SK-N-MC (cell line): Measurements from ENCODE around the gene GAK.

Source experiments
- DNase-seq: peaks from one replicate; pipeline ENCODE4 v3.0.0-alpha.2; 2011; ENCODE audit warnings: low read depth, low spot score
- H3K27ac ChIP-seq: fragments of 200-600 bp; sonication (generic); 2 replicates; pipeline ENCODE4 v1.5.1; 2016; ENCODE audit warnings: mixed run types
- H3K36me3 ChIP-seq: fragments of 200-600 bp; sonication (generic); 2 replicates; pipeline ENCODE4 v1.6.1; 2017; ENCODE audit warnings: antibody characterized with exemption, low read length, mixed read lengths; ENCODE audit not compliant: insufficient read depth
- H3K4me3 ChIP-seq: fragments of 200-600 bp; sonication (generic); 2 replicates; pipeline ENCODE4 v1.5.1; 2016
- H3K9ac ChIP-seq: fragments of 200-600 bp; sonication (generic); 2 replicates; pipeline ENCODE4 v1.8.0; 2017; ENCODE audit warnings: mixed run types, mixed read lengths; ENCODE audit not compliant: insufficient read length
- H3K9me3 ChIP-seq: fragments of 200-600 bp; sonication (generic); 2 replicates; pipeline ENCODE4 v1.6.1; 2017; ENCODE audit warnings: low read depth, mild to moderate bottlenecking, antibody characterized with exemption, low read length, moderate library complexity, mixed read lengths
- EZH2 ChIP-seq: fragments of 200-600 bp; sonication (generic); IDR thresholded peaks from one replicate; pipeline ENCODE4 v1.6.1; 2017; ENCODE audit warnings: antibody characterized with exemption
- FOXP2 ChIP-seq: optimal IDR thresholded peaks from 2 replicates; pipeline ENCODE3; 2011; ENCODE audit warnings: mild to moderate bottlenecking, moderate library complexity; ENCODE audit not compliant: insufficient read depth; ENCODE audit errors: extremely low read length, control extremely low read depth
- POLR2AphosphoS5 ChIP-seq: IDR thresholded peaks from 2 replicates; pipeline ENCODE4 v1.6.1; 2012; ENCODE audit warnings: mild to moderate bottlenecking, low read depth, low read length, borderline replicate concordance

Gene GAK

GRCh38 chr4:970854-971520, 38.9 kb upstream of the GAK start:
- Histone ChIP-seq H3K27ac (no peak overlapping the region), H3K9ac (no peak overlapping the region), H3K4me3 (no peak overlapping the region), H3K36me3 (no peaks in the 10 kb centered on the region), H3K9me3 (no peaks in the 10 kb centered on the region)
- TF ChIP-seq FOXP2 = no peak
- no peak for TF ChIP-seq EZH2
- no peak for TF ChIP-seq POLR2AphosphoS5
- no peak for DNase-seq

DNA sequence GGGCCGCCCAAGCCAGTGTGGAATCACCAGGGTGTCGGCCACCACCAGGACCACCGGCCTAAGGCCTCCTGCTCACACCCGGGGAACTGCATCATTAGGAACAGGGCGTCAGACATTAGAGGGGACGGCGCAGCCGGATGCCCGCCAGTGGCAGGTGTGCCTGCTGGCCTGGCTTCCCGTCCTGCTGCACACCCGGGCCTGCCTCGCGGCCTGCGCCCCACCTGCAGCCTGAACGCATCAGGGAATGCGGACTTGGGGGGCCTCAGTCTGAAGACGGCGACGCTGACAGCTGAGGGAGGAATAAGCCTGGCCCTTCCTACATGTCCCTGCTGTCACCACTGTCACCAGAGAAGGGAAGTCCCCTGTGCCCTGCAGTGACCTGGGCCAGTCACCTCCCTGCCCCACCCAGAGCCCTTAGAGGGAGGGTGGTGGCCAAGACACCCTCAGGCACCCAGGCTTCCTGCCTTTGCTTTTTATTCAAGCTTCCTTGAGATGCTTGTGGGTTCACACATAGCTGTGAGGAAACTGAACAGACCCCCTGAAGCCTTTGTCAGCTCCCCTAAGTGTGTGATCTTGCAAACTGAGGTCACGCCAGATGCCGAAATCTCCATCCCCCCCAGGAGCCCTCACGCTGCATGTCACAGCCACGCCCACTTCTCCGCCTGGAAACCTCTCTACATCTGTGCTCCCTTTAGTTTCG, 38.1 kb upstream of the GAK start:
- H3K9me3 ChIP-seq = no peaks in the 10 kb centered on the region
- H3K27ac ChIP-seq = no peak overlapping the region
- no peaks in the 10 kb centered on the region for H3K36me3 ChIP-seq
- no peak overlapping the region for H3K9ac ChIP-seq
- DNase-seq = no peak
- TF ChIP-seq EZH2 (no peak), FOXP2 (no peak), POLR2AphosphoS5 (no peak)
- H3K4me3 ChIP-seq = no peak overlapping the region

- no peaks in the 10 kb centered on the region for H3K9me3 ChIP-seq
- no peak overlapping the region for H3K27ac ChIP-seq
- no peak for TF ChIP-seq POLR2AphosphoS5
- TF ChIP-seq FOXP2 = no peak
- no peak for TF ChIP-seq EZH2
- no peaks in the 10 kb centered on the region for H3K36me3 ChIP-seq
- no peak overlapping the region for H3K9ac ChIP-seq
- H3K4me3 ChIP-seq = no peak overlapping the region
- no peak for DNase-seq
Measured at GRCh38 chr4:968621-969394, 36.7 kb upstream of the GAK start.

GRCh38 chr4:968221-968620, 36.1 kb upstream of the GAK start:
- Histone ChIP-seq H3K4me3 (no peak overlapping the region), H3K9me3 (no peaks in the 10 kb centered on the region), H3K27ac (no peak overlapping the region), H3K36me3 (no peaks in the 10 kb centered on the region), H3K9ac (no peak overlapping the region)
- DNase-seq = no peak
- TF ChIP-seq POLR2AphosphoS5 (no peak), EZH2 (no peak), FOXP2 (no peak)

DNA sequence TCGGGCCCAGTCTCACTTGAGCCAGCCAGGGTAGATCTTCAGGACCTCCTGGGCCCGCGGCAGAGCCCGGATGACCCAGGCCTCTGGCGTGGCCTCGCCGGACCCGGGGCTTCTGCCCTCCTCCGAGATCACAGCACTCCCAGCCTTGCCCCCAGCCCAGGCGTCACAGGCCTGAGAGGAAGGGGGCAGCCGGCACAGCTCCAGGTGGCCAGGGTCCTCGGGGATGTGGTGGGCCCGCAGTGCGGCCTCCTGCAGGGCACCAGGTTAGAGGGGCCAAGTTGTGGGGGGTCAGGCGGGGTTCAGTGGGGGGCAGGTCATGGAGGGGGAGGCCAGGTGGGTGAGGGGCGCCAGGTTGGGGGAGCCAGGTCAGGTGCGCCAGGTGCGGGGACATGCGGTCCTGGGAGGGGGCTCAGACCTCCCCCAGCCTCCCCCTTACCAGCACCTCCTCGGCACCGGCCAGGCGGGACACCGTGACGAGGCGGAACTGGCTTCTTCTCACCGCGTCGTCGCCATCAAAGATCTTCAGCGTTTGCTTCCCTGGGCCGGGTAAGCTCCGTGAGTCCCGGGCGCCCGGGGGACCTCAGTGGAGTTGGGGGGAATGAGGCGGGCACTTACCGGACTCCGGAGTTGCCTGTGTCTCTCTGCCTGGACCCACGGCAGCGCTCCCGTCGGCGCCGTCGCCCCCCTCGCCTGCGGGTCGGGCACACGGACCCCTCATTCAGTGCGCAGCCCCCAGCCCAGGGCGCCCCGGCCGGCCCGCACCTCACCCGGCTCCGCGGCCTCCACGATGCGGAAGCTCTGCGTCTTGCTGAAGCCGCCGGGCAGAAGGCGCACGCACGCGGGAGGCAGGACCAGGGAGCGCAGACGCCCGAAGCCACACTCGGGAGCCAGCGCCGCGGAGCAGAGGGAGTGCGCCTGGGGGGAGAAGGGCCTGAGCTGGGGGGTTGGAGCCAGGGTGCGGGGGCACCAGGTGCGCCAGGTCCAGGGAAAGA, 35.3 kb upstream of the GAK start:
- TF ChIP-seq FOXP2 (no peak), EZH2 (no peak), POLR2AphosphoS5 (no peak)
- DNase-seq = no peak
- H3K36me3 ChIP-seq = no peaks in the 10 kb centered on the region
- H3K27ac ChIP-seq = no peak overlapping the region
- H3K4me3 ChIP-seq = no peak overlapping the region
- H3K9ac ChIP-seq = no peak overlapping the region
- no peaks in the 10 kb centered on the region for H3K9me3 ChIP-seq

GRCh38 chr4:966266-967112, 34.4 kb upstream of the GAK start:
- no peak for TF ChIP-seq FOXP2
- no peak for TF ChIP-seq POLR2AphosphoS5
- Histone ChIP-seq H3K36me3 (no peaks in the 10 kb centered on the region), H3K27ac (no peak overlapping the region), H3K4me3 (no peak overlapping the region), H3K9ac (no peak overlapping the region), H3K9me3 (no peaks in the 10 kb centered on the region)
- no peak for DNase-seq

- no peak overlapping the region for H3K4me3 ChIP-seq
Measured at GRCh38 chr4:965766-966134, 33.6 kb upstream of the GAK start.

More at GRCh38 chr4:965766-966134, 33.6 kb upstream of the GAK start:
- TF ChIP-seq EZH2 = no peak
- H3K27ac ChIP-seq = no peak overlapping the region
- H3K9me3 ChIP-seq = no peaks in the 10 kb centered on the region
- DNase-seq = no peak
- no peak overlapping the region for H3K9ac ChIP-seq
- H3K36me3 ChIP-seq = no peaks in the 10 kb centered on the region
